GM18526 (cell line): Measurements from ENCODE around the gene PHACTR3.

ENCODE experiments used
- POLR2A ChIP-seq: IDR thresholded peaks from 3 replicates; pipeline ENCODE4 v1.6.1; 2011; ENCODE audit not compliant: insufficient read length; ENCODE audit errors: extremely low read depth

The PHACTR3 gene

GRCh38 chr20:59677586-59677985 lies 73.2 kb downstream of the PHACTR3 start:
- TF ChIP-seq POLR2A = no peak

GRCh38 chr20:59678288-59678687 lies 73.9 kb downstream of the PHACTR3 start:
- TF ChIP-seq POLR2A = no peak

- no peak for TF ChIP-seq POLR2A
Observed at GRCh38 chr20:59678951-59679350, 74.6 kb downstream of the PHACTR3 start.

GRCh38 chr20:59680148-59680650 lies 75.9 kb downstream of the PHACTR3 start:
- TF ChIP-seq POLR2A = no peak

- no peak for TF ChIP-seq POLR2A
Observed at GRCh38 chr20:59680852-59681251, 76.5 kb downstream of the PHACTR3 start.

GRCh38 chr20:59682603-59683002 lies 78.3 kb downstream of the PHACTR3 start:
- TF ChIP-seq POLR2A = no peak

GRCh38 chr20:59683181-59683580 lies 78.8 kb downstream of the PHACTR3 start:
- no peak for TF ChIP-seq POLR2A

GRCh38 chr20:59684685-59685242 lies 80.4 kb downstream of the PHACTR3 start:
- no peak for TF ChIP-seq POLR2A

- no peak for TF ChIP-seq POLR2A
Observed at GRCh38 chr20:59686404-59687346, 82.3 kb downstream of the PHACTR3 start.

GRCh38 chr20:59688356-59688755 lies 84.0 kb downstream of the PHACTR3 start:
- no peak for TF ChIP-seq POLR2A

- TF ChIP-seq POLR2A = no peak
Observed at GRCh38 chr20:59688999-59689398, 84.7 kb downstream of the PHACTR3 start.

GRCh38 chr20:59690101-59690500 lies 85.8 kb downstream of the PHACTR3 start:
- no peak for TF ChIP-seq POLR2A

- TF ChIP-seq POLR2A = no peak
Observed at GRCh38 chr20:59690976-59691375, 86.6 kb downstream of the PHACTR3 start.

- no peak for TF ChIP-seq POLR2A
Observed at GRCh38 chr20:59692139-59692538, 87.8 kb downstream of the PHACTR3 start.

- TF ChIP-seq POLR2A = no peak
Observed at GRCh38 chr20:59693587-59693986, 89.2 kb downstream of the PHACTR3 start.

GRCh38 chr20:59696476-59696875 lies 92.1 kb downstream of the PHACTR3 start:
- TF ChIP-seq POLR2A = no peak
